IMR-90 (cell line): ENCODE results near the gene ZDHHC14. TPM values are rescaled to one million over a fixed set of nuclear protein-coding genes. Genes with fewer than 3 reads are reported as not detected.

Source experiments
- ATAC-seq: fragments of 200-7000 bp; cut with Tn5 transposase; 2 replicates; pipeline ENCODE4 v1.9.1; 2020; ENCODE audit warnings: low read depth, mild to moderate bottlenecking, moderate library complexity
- BruUV-seq: library from RNA; stranded (reverse); fragments of 400-500 nt; replicated peaks from 2 replicates; lab custom pipeline; 2021; lab: Mats Ljungman, UMichigan
- CTCF ChIA-PET: fragments of 300-600 bp; formaldehyde crosslinking; extraction: SDS; loops from one replicate; lab custom pipeline; 2021; ENCODE audit warnings: antibody characterized with exemption; lab: Yijun Ruan, JAX
- POLR2A ChIA-PET: fragments of 300-600 bp; sonication (Branson Sonifier 250); formaldehyde crosslinking; loops from one replicate; lab custom pipeline; 2022; ENCODE audit warnings: antibody characterized with exemption; ENCODE audit not compliant: unreplicated experiment; lab: Charles Lee
- DNase-seq: peaks from one replicate; pipeline ENCODE4 v3.0.0; 2013
- H2AFZ ChIP-seq: replicated peaks from 2 replicates; pipeline ENCODE3; 2013; ENCODE audit warnings: low read length, mild to moderate bottlenecking; ENCODE audit not compliant: poor library complexity
- H2AK5ac ChIP-seq: 2 replicates; pipeline ENCODE4 v1.6.1; 2013; ENCODE audit warnings: low read depth, low read length, inconsistent platforms
- H2AK9ac ChIP-seq: replicated peaks from 2 replicates; pipeline ENCODE3; 2013; ENCODE audit warnings: mild to moderate bottlenecking, low read depth, low read length, moderate library complexity; ENCODE audit not compliant: poor library complexity
- H2BK120ac ChIP-seq: 2 replicates; pipeline ENCODE4 v1.6.1; 2013; ENCODE audit warnings: low read depth, low read length, inconsistent platforms
- H2BK15ac ChIP-seq: 3 replicates; pipeline ENCODE4 v1.6.1; 2013; ENCODE audit warnings: low read depth, low read length, inconsistent platforms
- H2BK20ac ChIP-seq: 2 replicates; pipeline ENCODE4 v1.6.1; 2013; ENCODE audit warnings: low read depth, mild to moderate bottlenecking, inconsistent platforms, low read length, moderate library complexity
- H2BK5ac ChIP-seq: 2 replicates; pipeline ENCODE4 v1.6.1; 2013; ENCODE audit warnings: mild to moderate bottlenecking, low read depth, low read length, inconsistent platforms; ENCODE audit not compliant: poor library complexity, severe bottlenecking
- H3K14ac ChIP-seq: replicated peaks from 2 replicates; pipeline ENCODE4 v1.6.1; 2013; ENCODE audit warnings: low read depth, low read length, inconsistent platforms
- H3K18ac ChIP-seq: 2 replicates; pipeline ENCODE4 v1.6.1; 2013; ENCODE audit warnings: low read depth, low read length, control low read depth
- H3K23ac ChIP-seq: 2 replicates; pipeline ENCODE4 v1.6.1; 2013; ENCODE audit warnings: low read depth, low read length, inconsistent platforms
- H3K27ac ChIP-seq: 2 replicates; pipeline ENCODE4 v1.5.1; 2013; ENCODE audit warnings: mild to moderate bottlenecking, control low read depth, low read length; ENCODE audit not compliant: insufficient read depth
- H3K27me3 ChIP-seq: 2 replicates; pipeline ENCODE4 v1.6.1; 2013; ENCODE audit warnings: low read length; ENCODE audit not compliant: control insufficient read depth, insufficient read depth
- H3K36me3 ChIP-seq: 2 replicates; pipeline ENCODE4 v1.6.1; 2013; ENCODE audit warnings: low read length, mixed read lengths; ENCODE audit not compliant: control insufficient read depth, insufficient read depth
- H3K4ac ChIP-seq: 2 replicates; pipeline ENCODE4 v1.6.1; 2013; ENCODE audit warnings: low read depth, low read length, inconsistent platforms
- H3K4me1 ChIP-seq: 2 replicates; pipeline ENCODE4 v1.6.1; 2013; ENCODE audit warnings: low read length, mixed read lengths; ENCODE audit not compliant: control insufficient read depth, insufficient read depth
- H3K4me2 ChIP-seq: 2 replicates; pipeline ENCODE4 v1.6.1; 2013; ENCODE audit warnings: low read depth, mild to moderate bottlenecking, control low read depth, low read length, moderate library complexity
- H3K4me3 ChIP-seq: 2 replicates; pipeline ENCODE4 v1.5.1; 2013; ENCODE audit warnings: low read depth, mild to moderate bottlenecking, control low read depth, low read length, moderate library complexity; ENCODE audit not compliant: insufficient read depth
- H3K56ac ChIP-seq: 2 replicates; pipeline ENCODE4 v1.6.1; 2013; ENCODE audit warnings: low read length, inconsistent platforms; ENCODE audit not compliant: insufficient read depth; ENCODE audit errors: extremely low read depth
- H3K79me1 ChIP-seq, 2 experiments: 2 replicates each; pipeline ENCODE4 v1.6.1; 2013; ENCODE audit warnings: low read length in 2 of 2, inconsistent platforms in 1 of 2, low read depth in 1 of 2
- H3K9ac ChIP-seq: 2 replicates; pipeline ENCODE4 v1.6.1; 2013; ENCODE audit warnings: low read depth, low read length, control low read depth
- H3K9me1 ChIP-seq: 2 replicates; pipeline ENCODE4 v1.6.1; 2013; ENCODE audit warnings: low read length, inconsistent platforms; ENCODE audit not compliant: insufficient read depth
- H3K9me3 ChIP-seq: 2 replicates; pipeline ENCODE4 v1.6.1; 2013; ENCODE audit warnings: low read length; ENCODE audit not compliant: control insufficient read depth, insufficient read depth
- H4K20me1 ChIP-seq: 2 replicates; pipeline ENCODE4 v1.6.1; 2013; ENCODE audit warnings: low read length, inconsistent platforms; ENCODE audit not compliant: insufficient read depth
- H4K5ac ChIP-seq: 2 replicates; pipeline ENCODE4 v1.6.1; 2013; ENCODE audit warnings: mild to moderate bottlenecking, low read depth, low read length, control low read depth
- H4K8ac ChIP-seq, 2 experiments: 2 replicates each; pipeline ENCODE4 v1.6.1; 2013; ENCODE audit warnings: low read depth in 2 of 2, low read length in 2 of 2, control low read depth in 1 of 2, inconsistent platforms in 1 of 2
- H4K91ac ChIP-seq: 2 replicates; pipeline ENCODE4 v1.6.1; 2013; ENCODE audit warnings: low read depth, low read length, inconsistent platforms; ENCODE audit not compliant: insufficient read depth
- CEBPB ChIP-seq: IDR thresholded peaks from 2 replicates; pipeline ENCODE4 v1.6.1; 2012; ENCODE audit warnings: low read depth, low read length, improper control_type of control experiment
- CHD1 ChIP-seq: IDR thresholded peaks from 2 replicates; pipeline ENCODE4 v1.6.1; 2012; ENCODE audit warnings: low read depth, low read length, improper control_type of control experiment
- MAFK ChIP-seq: IDR thresholded peaks from 2 replicates; pipeline ENCODE4 v1.6.1; 2012; ENCODE audit warnings: low read depth, low read length, improper control_type of control experiment
- MAZ ChIP-seq: IDR thresholded peaks from 2 replicates; pipeline ENCODE4 v1.6.1; 2012; ENCODE audit warnings: low read depth, mild to moderate bottlenecking, low read length, improper control_type of control experiment, moderate library complexity, borderline replicate concordance
- MXI1 ChIP-seq: IDR thresholded peaks from 2 replicates; pipeline ENCODE4 v1.6.1; 2012; ENCODE audit warnings: low read depth, mild to moderate bottlenecking, low read length, moderate library complexity, borderline replicate concordance
- NFE2L2 ChIP-seq: fragments of 150-350 bp; IDR thresholded peaks from 2 replicates; pipeline ENCODE4 v1.6.1; 2016; ENCODE audit warnings: low read depth, mild to moderate bottlenecking, low read length
- POLR2A ChIP-seq: IDR thresholded peaks from 2 replicates; pipeline ENCODE4 v1.6.1; 2012; ENCODE audit warnings: mild to moderate bottlenecking, low read depth, low read length
- RAD21 ChIP-seq: IDR thresholded peaks from 2 replicates; pipeline ENCODE4 v1.6.1; 2012; ENCODE audit warnings: low read length, improper control_type of control experiment
- RCOR1 ChIP-seq: IDR thresholded peaks from 2 replicates; pipeline ENCODE4 v1.6.1; 2012; ENCODE audit warnings: mild to moderate bottlenecking, low read length, improper control_type of control experiment; ENCODE audit not compliant: insufficient replicate concordance
- SMC3 ChIP-seq: fragments of 150-350 bp; IDR thresholded peaks from 2 replicates; pipeline ENCODE4 v1.6.1; 2016; ENCODE audit warnings: low read depth, mild to moderate bottlenecking, antibody characterized with exemption, low read length, moderate library complexity
- WGBS, 2 experiments: methylation state at CpG; one replicate each; pipeline versions ENCODE4 v1.1.5 to v1.1.7; 2013; ENCODE audit warnings: missing lambda C conversion rate in 2 of 2; ENCODE audit not compliant: insufficient read length in 1 of 2; ENCODE audit errors: extremely low coverage in 2 of 2; 5-methylcytosine and 5-hydroxymethylcytosine counted together
- dilution Hi-C: fragments of 300-500 bp; cut with HindIII; formaldehyde crosslinking; loops from one replicate; pipeline ENCODE4 v1.14.3; 2018; ENCODE audit warnings: low sequenced_read_pairs; ENCODE audit not compliant: unreplicated experiment
- in situ Hi-C: fragments of 300-500 bp; cut with MboI; formaldehyde crosslinking; loops from 3 replicates; pipeline ENCODE4 v1.14.3; 2019; ENCODE audit warnings: low sequenced_read_pairs, inconsistent platforms, mixed read lengths
- intact Hi-C: fragments of 100-400 bp; cut with micrococcal nuclease; formaldehyde crosslinking; loops from 2 replicates; pipeline ENCODE4 v1.10.0; 2022
- polyA plus RNA-seq, 3 experiments: library from polyadenylated mRNA; depleted of rRNA; stranded (reverse); fragments of >200 nt; gene quantifications; 2 replicates each; pipeline ENCODE4 v1.2.3, GENCODE V29; 2012; ENCODE audit warnings: low replicate concordance in 1 of 3
- total RNA-seq: library from RNA; depleted of rRNA; stranded (reverse); fragments of >200 nt; gene quantifications from 2 replicates; pipeline ENCODE4 v1.2.3, GENCODE V29; 2012
- TF ChIP-seq, protein P1 (sequence below): conservative IDR thresholded peaks from 2 replicates; pipeline ENCODE4 v1.5.1; 2012; ENCODE audit warnings: mild to moderate bottlenecking, low read depth, low read length, improper control_type of control experiment

The ZDHHC14 gene
- total and polyA plus RNA-seq, 2 of the 4 experiments (the other 2 are of a cell fraction), result 0.90 to 2.0 TPM

DNA sequence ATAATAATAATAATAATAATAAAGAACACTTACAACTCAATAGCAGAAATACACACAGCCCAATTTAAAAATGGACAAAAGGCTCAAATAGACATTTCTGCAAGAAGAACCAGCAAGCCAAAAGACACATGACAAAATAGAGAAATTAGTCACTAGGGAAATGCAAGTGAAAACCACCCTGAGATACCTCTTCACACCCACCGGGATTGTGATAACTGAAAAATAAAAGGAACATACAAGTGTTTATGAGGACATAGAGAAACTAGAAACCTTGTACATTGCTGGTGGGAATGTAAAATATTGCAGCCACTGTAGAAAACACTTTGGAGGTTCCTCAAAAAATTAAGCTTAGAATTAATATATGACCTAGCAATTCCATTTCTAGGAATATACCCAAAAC lies 59.2 kb downstream of the ZDHHC14 start:
- Histone ChIP-seq H2BK120ac (no peak overlapping the region), H3K79me1 (no peaks in the 10 kb centered on the region), H3K27ac (no peak overlapping the region), H3K27me3 (no peaks in the 10 kb centered on the region), H3K4ac (no peak overlapping the region), H2BK20ac (no peak overlapping the region), H4K5ac (no peak overlapping the region), H2AK5ac (no peak overlapping the region), H3K14ac (no peak overlapping the region), H2AFZ (no peak overlapping the region), H3K56ac (no peak overlapping the region), H3K18ac (no peak overlapping the region), H3K9me1 (0 out of 2 replicates have a peak, but pooled peaks cover 3% of the 10 kb centered on the region), H3K4me2 (no peak overlapping the region), H3K9me3 (no peaks in the 10 kb centered on the region), H3K4me1 (peaks cover 3% of the 10 kb centered on the region; the same call in 1 of the 2 replicates), H3K4me3 (no peak overlapping the region), H4K91ac (no peak overlapping the region), H3K9ac (no peak overlapping the region), H3K23ac (no peak overlapping the region), H4K20me1 (no peaks in the 10 kb centered on the region), H3K36me3 (no peaks in the 10 kb centered on the region), H2AK9ac (no peak overlapping the region), H4K8ac (no peak overlapping the region), H2BK5ac (no peak overlapping the region), H2BK15ac (no peak overlapping the region)
- in situ Hi-C loops, result no loop called here
- BruUV-seq, result no TSS peak
- no CpG with 5 or more reads among the region's 1 CpG for WGBS, 2 experiments
- intact Hi-C loops, result no loop called here
- DNase-seq (no peak), ATAC-seq (no peak)
- POLR2A ChIA-PET, result no interaction called here
- dilution Hi-C loops, result no loop called here
- TF ChIP-seq CEBPB (no peak), SMC3 (no peak), RAD21 (no peak), MAZ (no peak), CHD1 (no peak), MXI1 (no peak), POLR2A (no peak), MAFK (no peak), NFE2L2 (no peak), RCOR1 (no peak)
- TF ChIP-seq, protein P1, sequence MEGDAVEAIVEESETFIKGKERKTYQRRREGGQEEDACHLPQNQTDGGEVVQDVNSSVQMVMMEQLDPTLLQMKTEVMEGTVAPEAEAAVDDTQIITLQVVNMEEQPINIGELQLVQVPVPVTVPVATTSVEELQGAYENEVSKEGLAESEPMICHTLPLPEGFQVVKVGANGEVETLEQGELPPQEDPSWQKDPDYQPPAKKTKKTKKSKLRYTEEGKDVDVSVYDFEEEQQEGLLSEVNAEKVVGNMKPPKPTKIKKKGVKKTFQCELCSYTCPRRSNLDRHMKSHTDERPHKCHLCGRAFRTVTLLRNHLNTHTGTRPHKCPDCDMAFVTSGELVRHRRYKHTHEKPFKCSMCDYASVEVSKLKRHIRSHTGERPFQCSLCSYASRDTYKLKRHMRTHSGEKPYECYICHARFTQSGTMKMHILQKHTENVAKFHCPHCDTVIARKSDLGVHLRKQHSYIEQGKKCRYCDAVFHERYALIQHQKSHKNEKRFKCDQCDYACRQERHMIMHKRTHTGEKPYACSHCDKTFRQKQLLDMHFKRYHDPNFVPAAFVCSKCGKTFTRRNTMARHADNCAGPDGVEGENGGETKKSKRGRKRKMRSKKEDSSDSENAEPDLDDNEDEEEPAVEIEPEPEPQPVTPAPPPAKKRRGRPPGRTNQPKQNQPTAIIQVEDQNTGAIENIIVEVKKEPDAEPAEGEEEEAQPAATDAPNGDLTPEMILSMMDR, result no peak
- CTCF ChIA-PET, result no interaction called here
